HG03565 (cell line): Measurements from ENCODE around the gene GCK.

Experiments used
- ATAC-seq: cut with Tn5 transposase; IDR thresholded peaks from one replicate; pipeline ENCODE4 v1.9.1; 2021; ENCODE audit warnings: mild to moderate bottlenecking, moderate library complexity; ENCODE audit not compliant: unreplicated experiment

GCK gene

DNA sequence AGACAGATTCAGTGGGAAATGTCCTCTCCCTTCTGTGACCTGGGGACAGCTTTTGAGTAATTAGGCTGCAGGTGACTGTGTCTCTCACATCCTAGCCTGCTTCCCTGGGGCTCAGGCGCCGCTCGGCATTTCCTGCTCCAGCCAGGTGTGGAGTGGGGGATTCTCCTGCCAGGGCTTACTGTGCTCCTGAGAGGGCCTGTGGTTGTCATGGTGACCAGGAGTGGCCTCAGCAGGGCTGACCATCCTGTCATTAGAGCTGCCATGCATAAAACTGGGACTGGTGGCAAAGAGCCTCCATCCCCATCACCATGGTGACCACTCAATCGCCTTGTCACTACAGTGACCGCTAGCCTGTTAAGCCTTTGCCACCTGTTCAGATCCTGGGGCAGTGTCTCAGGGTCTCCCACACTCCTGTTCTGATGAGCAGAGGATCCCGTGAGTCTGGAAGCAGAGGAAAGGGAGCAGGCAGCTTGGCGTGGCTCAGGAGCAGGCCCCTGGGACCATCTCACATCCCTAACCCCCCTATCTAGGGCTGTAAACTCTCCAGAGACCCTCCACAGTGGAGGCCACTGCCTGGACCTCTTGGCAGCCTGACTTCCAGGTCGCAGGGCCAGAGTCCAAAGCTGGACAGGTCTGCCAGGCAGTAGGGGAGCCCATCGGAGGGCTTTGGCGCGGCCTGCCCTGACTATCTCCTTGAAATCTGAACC lies at the start of gene GCK:
Gene GCK (minus strand): TSS at position 154 of the 707 bp plus-strand sequence. CDS start 486 bp downstream, outside the sequence.
- ATAC-seq, result no peak

DNA sequence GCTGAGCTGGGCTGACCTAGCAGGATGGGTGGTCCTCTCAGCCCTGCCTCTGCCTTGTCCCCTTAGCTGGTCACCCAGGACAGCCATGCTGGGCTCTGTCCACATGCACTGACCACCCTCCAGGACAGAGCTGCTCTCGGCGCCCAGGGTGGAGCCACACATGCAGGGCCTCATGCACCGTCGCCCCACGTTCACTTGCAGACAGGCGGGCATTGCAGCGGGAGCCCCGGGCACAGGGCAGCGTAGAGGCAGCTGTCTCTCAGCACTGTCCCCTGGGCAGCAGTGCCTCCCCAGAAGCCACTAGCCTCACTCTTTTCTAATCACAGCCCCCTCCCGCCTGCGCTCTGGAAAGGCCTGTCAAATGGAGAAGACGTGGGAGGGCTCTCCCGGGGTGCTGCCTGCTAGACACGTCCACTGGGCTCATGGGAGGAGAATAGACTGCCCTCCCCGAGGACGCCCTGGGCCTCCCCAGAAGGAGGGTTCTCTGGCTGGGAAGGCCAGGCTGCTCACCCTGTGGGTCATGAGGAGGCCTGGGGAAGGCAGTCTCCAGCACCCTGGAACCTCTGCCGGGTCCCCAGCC lies 49.0 kb upstream of the GCK start:
- ATAC-seq, result no peak

DNA sequence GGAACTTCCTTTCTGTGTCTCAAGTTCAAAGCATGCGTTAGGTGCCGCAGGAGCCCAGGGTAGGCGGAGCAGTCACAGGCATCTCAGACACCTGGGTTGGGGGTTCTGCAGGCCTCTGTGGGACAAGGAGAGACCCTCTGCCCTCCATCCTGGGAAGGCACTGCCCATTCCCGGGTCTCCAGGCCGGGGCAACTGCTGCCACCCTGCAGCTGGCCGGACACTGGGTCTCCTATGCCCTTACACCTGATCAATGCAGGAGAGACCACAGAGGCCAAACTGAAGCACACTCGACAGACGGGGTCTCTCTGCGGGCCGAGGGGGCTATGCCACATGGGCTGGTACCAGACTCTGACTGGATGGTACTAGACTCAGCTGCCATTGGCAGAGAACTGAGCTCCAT lies 48.5 kb upstream of the GCK start:
- ATAC-seq, result no peak

DNA sequence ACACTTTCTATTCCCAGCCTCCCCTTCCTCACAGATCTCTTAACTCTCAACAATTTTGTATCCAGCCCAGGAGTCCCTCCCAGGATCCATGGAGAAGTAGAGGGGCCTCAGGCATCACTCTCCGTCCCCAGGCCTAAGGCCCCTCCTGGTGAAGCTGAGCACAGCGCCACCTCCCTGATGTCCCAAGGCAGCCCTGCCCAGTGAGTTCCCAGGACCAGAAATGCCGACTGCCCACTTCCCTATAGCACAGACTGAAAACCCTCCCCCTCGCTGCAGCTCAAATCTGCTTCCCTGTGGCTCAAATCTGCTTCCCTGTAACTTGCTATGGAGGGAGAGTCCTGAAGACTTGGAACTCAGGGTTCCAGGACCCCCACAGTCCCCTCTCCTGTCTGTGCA lies 47.1 kb upstream of the GCK start:
- no peak for ATAC-seq

DNA sequence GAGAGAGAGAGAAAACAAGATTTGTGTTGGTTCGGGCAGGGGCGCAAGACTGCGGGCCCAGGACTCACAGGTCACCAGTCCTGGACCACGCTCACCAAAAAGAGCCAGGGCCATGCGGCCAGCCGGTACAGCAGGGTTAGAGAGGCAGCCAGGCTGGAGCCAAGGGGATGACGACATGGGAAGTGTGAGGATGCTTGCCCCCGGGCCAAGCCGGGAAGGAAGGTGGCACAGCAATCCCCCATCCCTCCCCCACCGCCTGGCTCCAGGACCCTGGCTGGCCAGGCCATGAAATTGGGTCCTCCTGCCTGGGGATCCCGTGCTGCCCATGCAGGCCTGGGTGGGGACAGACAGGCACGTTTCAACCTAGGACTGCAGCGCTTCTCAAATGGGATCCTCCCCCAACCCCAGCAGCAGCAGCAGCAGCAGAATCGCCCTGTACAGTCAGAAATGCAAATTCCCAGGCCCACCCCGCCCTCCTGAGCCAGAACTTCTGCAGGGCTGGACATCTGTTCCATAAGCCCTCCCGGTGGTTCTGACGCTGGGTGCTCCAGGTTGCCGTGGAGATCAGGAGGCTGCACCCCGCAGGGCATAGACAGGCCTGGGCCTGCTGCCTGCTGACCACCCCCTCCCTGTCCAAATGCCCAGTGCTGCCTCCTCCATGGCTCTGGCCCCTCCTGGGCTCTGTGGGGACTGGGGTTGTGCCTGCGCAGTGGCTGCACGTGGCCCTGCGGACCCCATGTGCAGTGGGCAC lies 46.5 kb upstream of the GCK start:
- ATAC-seq, result no peak

DNA sequence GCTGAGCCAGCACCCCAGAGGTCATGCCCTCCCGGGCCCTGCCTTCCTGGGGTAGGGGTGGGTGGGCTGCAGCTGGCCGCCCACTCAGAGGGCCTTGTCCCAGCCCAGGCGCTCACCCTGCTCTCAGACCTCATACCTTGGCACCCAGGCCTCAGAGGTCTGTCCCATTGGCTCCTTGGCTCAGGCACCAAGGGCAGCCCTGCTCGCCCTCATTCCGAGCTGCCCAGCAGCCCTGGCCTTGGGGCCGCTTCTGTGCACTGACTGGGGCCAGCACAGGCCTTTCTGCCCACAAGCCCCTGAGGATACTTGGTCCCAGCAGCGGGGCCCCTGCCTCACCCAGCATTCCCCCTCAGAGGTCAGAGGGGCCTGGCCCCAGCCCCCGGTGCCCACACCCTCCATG lies 45.8 kb upstream of the GCK start:
- no peak for ATAC-seq

DNA sequence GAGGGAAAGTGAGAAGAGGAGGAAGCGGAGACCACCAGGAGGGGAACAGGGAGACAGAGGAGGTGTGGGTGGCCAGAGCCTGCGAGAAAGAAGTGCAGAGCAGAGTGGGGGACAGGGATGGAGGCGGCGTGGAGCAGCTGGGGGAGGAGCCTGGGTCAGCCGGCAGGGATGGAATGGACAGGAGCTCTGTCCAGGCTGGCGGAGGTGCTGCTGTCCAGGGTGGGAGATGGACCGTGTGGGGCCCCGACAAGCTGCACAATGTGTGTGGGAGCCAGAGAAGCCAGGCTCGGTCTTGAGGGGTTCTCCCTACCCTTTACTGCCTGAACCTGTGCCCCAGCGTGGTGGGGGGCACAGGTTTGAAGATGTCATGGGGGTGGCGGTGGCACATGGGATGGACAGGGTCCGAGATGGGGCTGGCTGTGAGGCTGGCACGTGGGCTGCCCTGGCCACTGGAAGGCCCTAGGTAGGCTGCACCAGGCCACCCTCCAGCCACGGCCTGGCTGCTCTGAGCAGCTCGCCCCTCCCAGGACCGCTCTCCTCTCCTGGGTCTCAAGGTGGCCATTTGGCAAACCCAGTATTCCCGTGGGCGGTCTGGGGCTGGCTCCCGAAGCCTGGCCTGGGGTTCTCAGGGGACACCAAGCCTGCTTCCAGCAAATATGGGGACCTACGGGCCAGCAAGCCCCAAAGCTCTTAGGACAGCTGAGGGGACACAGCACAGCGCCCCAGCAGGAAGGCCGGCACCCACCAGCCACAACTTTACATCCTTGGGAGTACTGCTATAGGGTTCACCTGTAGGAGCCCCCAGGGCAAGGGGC lies 43.9 kb upstream of the GCK start:
- no peak for ATAC-seq

DNA sequence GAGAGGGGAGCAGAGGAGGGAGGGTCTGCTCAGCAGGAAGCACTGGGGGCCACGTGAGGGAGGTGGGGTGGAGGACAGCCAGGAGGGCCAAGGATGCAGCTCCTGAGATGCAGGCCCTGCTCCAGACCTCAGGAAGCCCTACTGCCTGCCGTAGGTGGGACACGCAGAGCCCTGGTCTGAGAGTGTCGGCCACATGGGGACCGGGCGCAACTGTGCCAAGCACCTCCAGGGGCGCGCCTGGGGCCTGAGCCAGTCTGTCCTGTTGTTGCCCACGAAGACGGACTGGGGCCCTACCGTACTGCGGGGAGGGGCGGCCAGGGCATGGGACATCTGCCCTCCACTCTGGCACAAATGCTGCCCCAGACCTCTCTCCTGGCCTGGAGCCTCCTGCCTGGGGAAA lies 43.2 kb upstream of the GCK start:
- ATAC-seq, result no peak

DNA sequence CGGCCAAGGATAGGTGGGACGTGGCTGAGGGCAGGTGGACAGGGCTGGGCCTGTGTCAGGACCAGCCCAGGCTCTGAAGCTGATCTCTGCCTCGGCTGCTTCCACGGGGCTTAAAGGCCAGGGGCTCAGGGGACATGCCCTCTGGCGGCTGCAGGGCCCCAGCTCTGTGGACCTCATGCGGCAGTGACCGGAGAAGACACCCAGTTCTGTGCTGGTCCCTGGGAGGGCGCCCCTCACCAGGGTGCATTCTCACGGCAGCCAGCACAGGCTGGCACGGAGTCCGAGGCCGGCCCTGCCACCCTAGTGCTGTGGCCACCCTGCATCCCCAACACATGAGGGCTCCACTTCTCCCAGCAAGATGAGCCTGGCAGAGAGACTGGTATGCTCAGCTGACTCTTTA lies 41.8 kb upstream of the GCK start:
- ATAC-seq, result no peak

DNA sequence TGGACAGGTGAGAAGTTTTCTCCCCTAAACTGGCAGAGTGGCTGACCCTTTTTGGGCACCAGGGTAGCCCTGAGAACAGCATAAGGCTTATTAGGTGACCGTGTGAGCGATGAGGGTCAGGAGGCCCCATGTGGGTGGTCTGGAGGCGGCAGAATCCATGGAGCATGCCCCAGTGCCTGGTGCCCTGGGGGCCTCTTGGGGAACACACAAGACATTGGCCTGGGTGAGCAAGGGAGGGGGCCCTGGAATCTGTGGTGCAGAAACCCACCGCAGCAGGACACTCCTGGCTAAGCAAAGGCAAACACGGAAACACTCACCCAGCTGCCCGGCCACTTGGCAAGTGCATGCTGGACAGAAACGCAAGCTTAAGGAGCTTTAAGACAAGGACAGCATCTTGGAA lies 41.0 kb upstream of the GCK start:
- no peak for ATAC-seq

DNA sequence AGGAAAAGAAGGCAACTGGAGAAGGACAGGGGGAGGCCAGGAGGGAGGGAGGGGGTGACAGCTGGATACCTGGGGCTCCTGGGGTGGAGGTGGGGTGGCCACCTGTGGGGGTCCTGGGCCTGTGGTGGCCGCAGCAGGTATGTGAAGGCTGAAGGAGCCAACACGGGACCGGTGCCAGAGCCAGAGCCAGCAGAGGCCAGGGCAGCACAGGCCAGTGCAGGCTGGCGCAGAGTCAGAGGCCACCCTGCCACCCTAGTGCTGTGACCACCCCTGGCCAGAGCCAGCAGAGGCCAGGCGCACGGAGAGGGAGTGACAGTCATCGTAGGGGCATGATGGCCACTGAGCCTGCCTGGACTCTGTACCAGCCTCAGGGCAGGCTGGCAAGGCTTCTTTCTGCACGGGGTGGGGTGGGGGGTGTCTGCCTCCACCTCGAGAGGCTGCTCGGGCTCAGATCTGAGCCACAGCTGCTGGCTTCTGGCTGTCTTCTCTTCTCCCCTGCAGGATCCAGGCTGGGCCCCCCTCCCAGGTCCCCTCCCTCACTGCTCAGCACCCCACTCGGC lies 40.4 kb upstream of the GCK start:
- no peak for ATAC-seq

DNA sequence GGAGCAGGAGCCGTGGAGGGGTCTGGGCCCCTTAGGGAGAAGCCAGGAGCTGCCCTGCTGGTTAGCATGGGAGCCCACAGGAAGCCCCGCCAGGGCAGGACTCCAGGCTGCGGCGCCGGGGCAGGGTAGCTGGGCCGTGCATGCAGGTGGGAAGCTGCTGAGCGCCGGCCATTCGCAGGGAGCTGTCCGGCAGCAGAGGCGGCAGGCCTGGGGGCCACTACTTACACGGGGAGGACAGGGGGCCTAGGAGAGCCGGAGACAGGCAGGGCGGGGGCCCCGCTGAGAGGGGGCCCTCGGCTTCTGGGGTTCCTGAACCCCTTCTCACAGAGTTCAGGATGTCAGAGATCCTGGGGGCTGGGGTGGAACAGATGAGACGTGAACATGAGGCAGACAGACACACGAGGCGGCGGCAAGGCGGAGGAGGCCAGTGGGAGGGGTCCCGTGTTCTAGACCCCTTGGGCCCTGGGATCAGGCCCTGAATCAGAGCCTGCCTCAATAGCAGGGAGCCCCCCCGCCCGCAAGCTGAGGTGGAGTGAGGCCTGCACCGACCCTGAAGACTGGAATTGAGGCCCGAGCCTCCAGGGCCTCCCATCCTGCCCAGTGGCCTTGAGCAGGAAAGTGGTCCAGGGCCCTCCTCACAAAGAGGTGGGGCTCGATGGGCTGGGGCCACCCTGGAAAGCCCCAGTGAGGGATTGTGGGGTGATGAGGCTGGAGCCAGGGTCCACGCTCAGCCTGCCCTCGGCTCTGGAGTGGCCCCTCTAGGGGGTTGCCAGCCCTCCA lies 39.5 kb upstream of the GCK start:
- ATAC-seq, result no peak

DNA sequence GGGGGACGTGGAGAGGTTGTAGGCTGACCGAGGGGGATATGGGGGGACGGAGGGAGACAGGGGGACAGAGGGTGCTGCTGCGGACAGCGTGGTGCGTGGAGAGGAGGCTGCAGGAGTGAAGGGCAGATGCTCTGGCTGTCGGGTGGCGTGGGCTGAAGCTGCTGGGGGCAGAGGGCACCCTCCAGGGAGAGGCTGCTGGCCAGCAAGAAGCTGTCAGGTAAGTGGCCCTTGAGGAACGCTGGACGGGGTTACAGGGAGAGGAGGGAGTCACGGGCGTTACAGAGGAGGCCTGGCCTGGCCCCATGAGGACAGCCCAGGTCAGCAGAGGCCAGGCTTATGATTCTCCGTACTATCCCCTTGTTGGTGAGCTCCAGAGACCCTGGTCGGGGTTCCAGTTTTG lies 38.7 kb upstream of the GCK start:
- ATAC-seq, result no peak

DNA sequence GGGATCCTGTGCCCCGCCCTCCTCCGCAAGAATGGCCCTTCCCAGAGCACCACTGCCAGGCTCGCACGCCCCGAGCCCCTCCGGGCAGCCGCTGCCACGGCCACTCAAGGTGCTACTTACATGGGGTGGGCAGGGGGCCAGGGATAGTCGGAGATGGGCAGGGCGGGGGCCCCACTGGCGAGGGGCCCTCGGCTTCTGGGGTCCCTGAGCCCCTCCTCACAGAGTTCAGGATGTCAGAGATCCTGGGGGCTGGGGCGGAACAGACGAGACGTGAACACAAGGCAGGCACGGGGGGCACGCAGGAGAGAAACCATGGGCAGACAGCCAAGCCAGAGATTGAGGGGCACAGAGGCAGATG lies 37.1 kb upstream of the GCK start:
- ATAC-seq, result no peak

DNA sequence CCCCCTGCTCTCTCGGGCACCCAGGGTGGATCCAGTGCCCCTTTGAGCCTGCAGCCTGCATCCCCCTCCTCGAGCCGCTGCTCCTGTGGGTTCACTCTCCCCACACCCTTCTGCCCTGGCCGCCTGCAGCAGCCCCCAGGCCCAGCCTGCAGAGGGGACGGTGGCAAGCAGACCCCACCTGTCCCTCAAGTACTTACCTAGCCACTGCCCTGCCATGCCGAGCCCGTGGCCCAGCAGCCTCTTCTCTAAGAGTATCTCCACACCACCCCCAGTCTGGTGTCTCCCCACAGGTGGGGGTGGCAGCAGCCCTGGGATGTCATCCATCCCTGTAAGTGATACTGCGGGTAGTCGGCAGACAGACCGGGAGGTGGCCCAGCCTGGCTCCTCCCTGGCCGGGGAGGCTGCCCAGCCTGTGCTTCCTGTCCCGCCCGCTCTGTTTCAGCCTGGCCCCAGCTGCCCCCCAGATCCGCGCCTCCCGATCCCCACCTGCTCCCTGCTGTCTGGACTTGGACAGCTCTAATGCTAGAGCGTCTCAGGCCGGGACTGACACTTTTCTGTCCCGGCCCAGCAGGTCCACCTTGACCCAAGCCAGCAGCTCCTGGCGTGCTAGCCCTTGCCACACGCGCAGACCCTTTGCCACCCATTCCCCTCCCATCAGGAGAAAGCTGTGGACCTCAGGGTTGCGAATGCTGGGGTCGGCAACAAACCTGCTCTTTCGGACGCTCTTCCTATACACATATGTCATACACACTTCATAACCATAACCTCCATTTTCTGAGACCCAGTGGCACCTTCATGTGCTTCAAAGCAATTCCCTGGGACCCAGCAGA lies 36.5 kb upstream of the GCK start:
- no peak for ATAC-seq

DNA sequence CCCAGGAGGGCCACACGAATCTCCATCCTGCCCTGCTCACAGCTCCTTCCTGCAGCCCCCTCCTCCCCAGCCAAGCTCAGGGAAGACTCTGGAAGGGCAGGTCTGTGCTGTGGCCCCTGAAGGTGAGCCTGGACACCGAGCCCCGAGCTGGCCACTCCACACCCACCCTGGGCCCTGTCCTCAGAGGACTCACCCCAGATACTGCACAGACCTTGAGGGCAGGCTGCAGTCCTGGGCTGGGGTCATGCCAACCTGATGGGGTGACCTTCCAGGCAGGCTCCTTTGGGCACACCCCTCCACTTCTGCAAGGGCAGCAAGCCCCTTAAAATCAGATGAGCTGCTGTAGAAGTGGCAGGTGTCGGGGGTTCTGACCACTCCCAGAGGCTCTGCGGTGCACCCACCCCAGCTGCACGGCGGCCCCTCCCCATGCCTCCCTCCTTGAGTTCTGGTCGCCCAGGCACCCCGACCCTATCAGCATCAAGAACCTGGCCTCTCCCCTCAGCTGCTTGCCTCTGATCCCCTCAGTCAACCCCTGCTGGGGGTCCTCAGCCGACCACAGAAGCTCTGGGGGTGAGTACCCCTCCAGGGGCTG lies 35.8 kb upstream of the GCK start:
- no peak for ATAC-seq

DNA sequence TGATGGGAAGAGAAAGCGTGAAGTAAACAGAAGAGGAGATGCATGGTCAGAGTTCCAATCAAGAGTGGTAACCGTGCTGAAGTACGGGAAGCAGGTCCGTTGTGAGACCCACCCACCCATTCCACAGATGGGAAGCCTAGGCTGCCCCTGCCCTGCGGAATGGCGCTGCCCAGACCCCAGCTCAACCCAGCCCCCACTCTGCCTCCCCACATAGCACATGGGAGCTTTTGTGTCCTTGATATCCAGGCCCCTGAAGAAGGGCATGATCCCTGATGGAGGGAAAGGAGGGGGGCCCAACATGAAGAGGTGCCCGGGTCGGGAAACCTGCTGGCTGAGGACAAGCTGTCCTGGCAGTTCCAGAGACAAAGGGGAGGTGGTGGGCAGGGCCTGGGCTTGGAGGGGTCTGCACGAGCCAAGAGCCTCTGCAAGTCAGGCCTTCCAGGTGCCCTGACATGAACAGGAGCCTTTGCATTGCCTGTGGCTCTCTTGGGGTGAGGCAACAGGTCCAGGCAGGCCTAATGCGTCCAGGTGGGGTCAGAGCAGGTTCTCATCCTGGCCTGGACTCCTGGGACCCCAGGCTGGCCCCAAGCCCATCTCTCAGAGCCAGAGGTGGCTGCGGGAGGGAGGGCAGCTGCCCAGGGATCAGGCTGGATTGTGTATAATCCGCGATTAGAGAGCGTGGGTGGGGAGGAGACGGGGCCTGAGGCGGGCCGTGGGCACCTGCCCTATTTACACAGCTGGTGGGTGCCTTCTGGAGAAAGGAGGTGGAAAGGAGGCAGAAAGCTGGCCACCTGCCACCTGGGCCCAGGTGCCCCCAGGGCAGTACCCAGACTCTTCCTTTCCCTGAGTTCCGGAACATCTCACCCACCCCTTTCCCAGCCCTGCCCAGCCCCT lies 35.1 kb upstream of the GCK start:
- no peak for ATAC-seq
